Trophoblast cell (in vitro differentiated cells and primary cell): ENCODE results near the gene IFNB1.

Source experiments
- DNase-seq, 2 donors: peaks; one replicate each; pipeline ENCODE4 v3.0.0-alpha.2; 2016
- H2AFZ ChIP-seq: 2 replicates; pipeline ENCODE4 v1.6.1; 2013; ENCODE audit warnings: low read length, moderate library complexity, mild to moderate bottlenecking; ENCODE audit not compliant: insufficient read depth, poor library complexity
- H2AK5ac ChIP-seq: 2 replicates; pipeline ENCODE4 v1.6.1; 2013; ENCODE audit warnings: mild to moderate bottlenecking, low read length
- H2BK120ac ChIP-seq: 2 replicates; pipeline ENCODE4 v1.6.1; 2013; ENCODE audit warnings: low read length, mild to moderate bottlenecking, moderate library complexity; ENCODE audit not compliant: insufficient read depth, poor library complexity
- H2BK12ac ChIP-seq: 2 replicates; pipeline ENCODE4 v1.6.1; 2013; ENCODE audit warnings: mild to moderate bottlenecking, low read length, moderate library complexity
- H2BK5ac ChIP-seq: 2 replicates; pipeline ENCODE4 v1.6.1; 2013; ENCODE audit warnings: low read length, low read depth, moderate library complexity, mild to moderate bottlenecking; ENCODE audit not compliant: poor library complexity
- H3K14ac ChIP-seq: 2 replicates; pipeline ENCODE4 v1.6.1; 2013; ENCODE audit warnings: mild to moderate bottlenecking, low read length
- H3K18ac ChIP-seq: 2 replicates; pipeline ENCODE4 v1.6.1; 2013; ENCODE audit warnings: mild to moderate bottlenecking, low read length
- H3K23ac ChIP-seq: 2 replicates; pipeline ENCODE4 v1.6.1; 2013; ENCODE audit warnings: low read length
- H3K27ac ChIP-seq: 2 replicates; pipeline ENCODE4 v1.5.1; 2013; ENCODE audit warnings: low read depth, mild to moderate bottlenecking, inconsistent platforms, low read length, moderate library complexity
- H3K27me3 ChIP-seq: 2 replicates; pipeline ENCODE4 v1.6.1; 2013; ENCODE audit warnings: inconsistent platforms, mild to moderate bottlenecking, low read length, moderate library complexity; ENCODE audit not compliant: insufficient read depth
- H3K36me3 ChIP-seq, 2 experiments: 1 replicate in 1 of 2; 2 replicates in 1 of 2; pipeline ENCODE4 v1.6.1; 2013; ENCODE audit warnings: low read length in 2 of 2, mild to moderate bottlenecking in 2 of 2, moderate library complexity in 1 of 2; ENCODE audit not compliant: insufficient read depth in 2 of 2, control insufficient read depth in 1 of 2
- H3K4ac ChIP-seq: 2 replicates; pipeline ENCODE4 v1.6.1; 2013; ENCODE audit warnings: low read depth, mild to moderate bottlenecking, low read length, moderate library complexity
- H3K4me1 ChIP-seq, 2 experiments: 1 replicate in 1 of 2; 2 replicates in 1 of 2; pipeline ENCODE4 v1.6.1; 2013; ENCODE audit warnings: low read length in 2 of 2, mild to moderate bottlenecking in 2 of 2, moderate library complexity in 1 of 2; ENCODE audit not compliant: insufficient read depth in 2 of 2, control insufficient read depth in 1 of 2
- H3K4me2 ChIP-seq: 2 replicates; pipeline ENCODE4 v1.6.1; 2013; ENCODE audit warnings: inconsistent platforms, mild to moderate bottlenecking, low read length, moderate library complexity
- H3K4me3 ChIP-seq: 2 replicates; pipeline ENCODE4 v1.5.1; 2013; ENCODE audit warnings: mild to moderate bottlenecking, low read depth, low read length, inconsistent platforms
- H3K79me1 ChIP-seq: one replicate; pipeline ENCODE4 v1.6.1; 2013; ENCODE audit warnings: low read length
- H3K79me2 ChIP-seq: 2 replicates; pipeline ENCODE4 v1.6.1; 2013; ENCODE audit warnings: low read length, mild to moderate bottlenecking; ENCODE audit not compliant: control insufficient read depth, insufficient read depth, poor library complexity
- H3K9ac ChIP-seq: 2 replicates; pipeline ENCODE4 v1.6.1; 2013; ENCODE audit warnings: mild to moderate bottlenecking, low read length
- H3K9me3 ChIP-seq: 2 replicates; pipeline ENCODE4 v1.6.1; 2013; ENCODE audit warnings: low read depth, mild to moderate bottlenecking, control low read depth, inconsistent platforms, low read length; ENCODE audit not compliant: insufficient read depth
- H4K12ac ChIP-seq: 2 replicates; pipeline ENCODE4 v1.6.1; 2013; ENCODE audit warnings: low read depth, mild to moderate bottlenecking, low read length, moderate library complexity
- H4K8ac ChIP-seq: 2 replicates; pipeline ENCODE4 v1.6.1; 2013; ENCODE audit warnings: low read depth, mild to moderate bottlenecking, low read length, moderate library complexity
- H4K91ac ChIP-seq: one replicate; pipeline ENCODE4 v1.6.1; 2013; ENCODE audit warnings: low read depth, mild to moderate bottlenecking, low read length, moderate library complexity
- WGBS: extraction: QIAGEN DNeasy Blood & Tissue Kit; methylation state at CpG from one replicate; pipeline ENCODE4 v1.1.7; 2013; ENCODE audit warnings: missing lambda C conversion rate; ENCODE audit not compliant: insufficient read length, insufficient coverage; ENCODE audit errors: extremely low coverage; 5-methylcytosine and 5-hydroxymethylcytosine counted together

Gene IFNB1

DNA sequence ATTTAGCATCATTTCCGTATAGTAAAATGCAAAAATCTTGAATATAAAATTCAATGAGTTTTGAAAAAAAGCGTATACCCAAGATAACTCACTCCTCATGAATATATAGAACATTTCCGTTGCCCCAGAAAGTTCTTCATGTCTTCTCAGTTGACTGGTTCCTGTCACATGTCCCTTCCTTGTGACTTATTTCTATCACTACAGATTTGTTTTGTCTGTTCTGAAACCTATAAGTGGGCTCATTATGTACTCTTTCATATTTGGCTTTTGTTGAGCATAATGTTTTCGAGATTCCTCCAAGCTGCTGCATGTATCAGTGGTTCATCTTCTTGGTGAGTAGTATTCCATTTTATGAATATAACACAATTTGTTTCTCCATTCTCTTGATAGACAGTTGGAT is 35.3 kb downstream of the IFNB1 start:
- Histone ChIP-seq H3K9ac (no peak overlapping the region), H2AK5ac (no peak overlapping the region), H3K14ac (no peak overlapping the region), H3K4me3 (no peak overlapping the region), H3K18ac (no peak overlapping the region), H2BK5ac (no peak overlapping the region), H3K4me2 (no peak overlapping the region), H3K27ac (no peak overlapping the region), H3K79me1 (no peaks in the 10 kb centered on the region), H3K36me3 (no peaks in the 10 kb centered on the region), H3K23ac (no peak overlapping the region), H3K4ac (no peak overlapping the region), H3K27me3 (no peaks in the 10 kb centered on the region), H3K4me1 (no peaks in the 10 kb centered on the region), H4K91ac (no peak overlapping the region), H4K8ac (no peak overlapping the region), H2AFZ (no peak overlapping the region), H3K79me2 (no peaks in the 10 kb centered on the region), H2BK120ac (no peak overlapping the region), H2BK12ac (no peak overlapping the region), H4K12ac (no peak overlapping the region), H3K9me3 (no peaks in the 10 kb centered on the region)
- no CpG with 5 or more reads among the region's 4 CpGs for WGBS
- no peak for DNase-seq

DNA sequence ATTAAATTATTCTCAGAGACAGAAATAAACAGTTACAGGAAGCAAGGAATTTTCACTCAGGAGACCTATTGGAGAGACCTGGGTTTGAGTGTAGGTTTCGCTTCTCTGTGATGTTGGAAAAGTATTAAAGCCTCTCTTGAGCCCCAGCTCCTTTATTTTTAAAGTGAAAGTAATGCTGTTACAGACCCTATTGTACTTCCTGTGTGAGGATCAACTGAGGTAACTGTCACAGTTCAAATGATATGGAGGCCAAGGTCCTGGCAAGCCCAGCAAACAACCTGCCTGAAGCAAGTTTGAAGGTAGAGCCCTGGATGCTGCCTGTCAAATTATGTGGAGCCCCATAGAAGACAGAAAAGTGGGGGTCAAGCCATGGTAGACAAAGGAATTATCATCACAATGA is 38.4 kb downstream of the IFNB1 start:
- Histone ChIP-seq H3K9me3 (no peaks in the 10 kb centered on the region), H3K9ac (no peak overlapping the region), H3K18ac (no peak overlapping the region), H3K79me1 (no peaks in the 10 kb centered on the region), H4K12ac (no peak overlapping the region), H3K36me3 (no peaks in the 10 kb centered on the region), H3K4ac (no peak overlapping the region), H2BK5ac (no peak overlapping the region), H2BK12ac (no peak overlapping the region), H3K14ac (no peak overlapping the region), H2AFZ (no peak overlapping the region), H3K27ac (no peak overlapping the region), H3K23ac (no peak overlapping the region), H3K27me3 (no peaks in the 10 kb centered on the region), H2AK5ac (no peak overlapping the region), H4K8ac (no peak overlapping the region), H2BK120ac (no peak overlapping the region), H3K79me2 (no peaks in the 10 kb centered on the region), H3K4me2 (no peak overlapping the region), H4K91ac (no peak overlapping the region), H3K4me1 (no peaks in the 10 kb centered on the region), H3K4me3 (no peak overlapping the region)
- no peak for DNase-seq
- whole genome bisulfite sequencing, result no CpG with 5 or more reads among the region's 1 CpG

DNA sequence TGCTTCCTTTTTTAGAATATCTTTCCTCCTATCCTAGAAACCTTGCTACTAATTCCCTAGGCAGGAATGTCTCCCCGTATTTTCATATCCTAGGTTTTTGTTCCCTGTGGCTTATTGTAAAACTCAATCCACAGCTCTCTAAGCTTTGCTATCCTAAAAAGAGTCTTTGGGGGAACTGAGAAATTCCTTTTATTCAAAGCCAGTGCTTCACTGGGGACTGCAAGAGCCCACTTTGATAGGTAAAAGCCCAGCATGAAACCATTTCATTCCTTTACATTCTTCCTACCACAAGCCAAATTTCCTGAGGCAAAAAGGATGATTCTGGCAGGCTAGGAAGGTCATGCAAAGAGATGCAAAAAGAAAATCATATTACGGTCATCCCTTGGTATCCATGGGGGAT is 40.5 kb downstream of the IFNB1 start:
- H3K4me2 ChIP-seq, result no peak overlapping the region
- H3K4me3 ChIP-seq, result no peak overlapping the region
- H2BK5ac ChIP-seq, result no peak overlapping the region
- no peak overlapping the region for H4K12ac ChIP-seq
- H3K23ac ChIP-seq, result no peak overlapping the region
- no peaks in the 10 kb centered on the region for H3K79me2 ChIP-seq
- H2BK120ac ChIP-seq, result no peak overlapping the region
- no peaks in the 10 kb centered on the region for H3K79me1 ChIP-seq
- H4K8ac ChIP-seq, result no peak overlapping the region
- no peaks in the 10 kb centered on the region for H3K9me3 ChIP-seq
- no CpG with 5 or more reads among the region's 2 CpGs for WGBS
- no peak overlapping the region for H3K14ac ChIP-seq
- no peak for DNase-seq
- H3K18ac ChIP-seq, result no peak overlapping the region
- no peaks in the 10 kb centered on the region for H3K4me1 ChIP-seq
- H2BK12ac ChIP-seq, result no peak overlapping the region
- no peaks in the 10 kb centered on the region for H3K27me3 ChIP-seq
- H3K9ac ChIP-seq, result no peak overlapping the region
- H3K4ac ChIP-seq, result no peak overlapping the region
- H2AFZ ChIP-seq, result no peak overlapping the region
- no peak overlapping the region for H2AK5ac ChIP-seq
- H4K91ac ChIP-seq, result no peak overlapping the region
- no peaks in the 10 kb centered on the region for H3K36me3 ChIP-seq
- H3K27ac ChIP-seq, result no peak overlapping the region

DNA sequence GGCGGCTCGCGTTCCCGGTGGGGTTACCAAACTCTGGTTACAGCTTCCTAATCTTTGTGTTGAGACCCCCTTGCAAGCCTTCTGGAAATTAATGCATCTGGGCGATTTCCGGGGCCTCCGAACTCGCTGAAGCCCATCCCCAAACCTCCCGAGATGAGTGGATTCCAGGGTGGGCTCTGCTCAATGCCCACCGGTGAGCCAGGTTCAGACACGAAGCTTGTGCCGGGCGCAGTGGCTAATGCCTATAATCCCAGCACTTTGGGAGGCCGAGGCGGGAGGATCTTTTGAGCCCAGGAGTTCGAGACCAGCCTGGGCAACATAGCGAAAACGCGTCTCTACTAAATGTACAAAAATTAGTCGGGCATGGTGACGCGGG is 45.9 kb downstream of the IFNB1 start:
- Histone ChIP-seq H3K79me2 (peaks cover 5% of the 10 kb centered on the region), H2BK120ac (peak overlapping the region; percentile 8), H3K27ac (no peak overlapping the region), H2BK5ac (no peak overlapping the region), H3K23ac (no peak overlapping the region), H3K4me3 (peak overlapping the region; percentile 67), H3K9me3 (no peaks in the 10 kb centered on the region), H2AFZ (peak overlapping the region; percentile 81), H3K4me2 (peak overlapping the region; percentile 67), H2AK5ac (no peak overlapping the region), H2BK12ac (peak overlapping the region; percentile 52), H4K12ac (peak overlapping the region; percentile 63), H3K27me3 (no peaks in the 10 kb centered on the region), H3K4me1 (peaks cover 3 to 12% of the 10 kb centered on the region in 2 experiments), H3K14ac (peak overlapping the region; percentile 55), H4K91ac (peak overlapping the region; percentile 77), H4K8ac (peak overlapping the region; percentile 85), H3K9ac (no peak overlapping the region), H3K18ac (peak overlapping the region; percentile 46), H3K4ac (peak overlapping the region; percentile 37), H3K79me1 (peaks cover 8% of the 10 kb centered on the region), H3K36me3 (no peaks in the 10 kb centered on the region)
- WGBS, result no CpG with 5 or more reads among the region's 22 CpGs
- no peak for DNase-seq
